HCT116 (cell line): ENCODE measurements around the gene SPSB3. TPM values are rescaled to one million over a fixed set of nuclear protein-coding genes. Genes with fewer than 3 reads are reported as not detected.

ENCODE experiments used
- ATAC-seq: fragments of 200-7000 bp; cut with Tn5 transposase; 2 replicates; pipeline ENCODE4 v1.9.1; 2020; ENCODE audit warnings: mild to moderate bottlenecking, moderate library complexity
- BruUV-seq: library from RNA; stranded (reverse); fragments of 400-500 nt; replicated peaks from 2 replicates; lab custom pipeline; 2021; lab: Mats Ljungman, UMichigan
- CTCF ChIA-PET: fragments of 300-600 bp; sonication (Branson Sonifier 250); formaldehyde crosslinking; loops from one replicate; lab custom pipeline; 2021; ENCODE audit warnings: antibody characterized with exemption; lab: Charles Lee
- POLR2A ChIA-PET: fragments of 300-600, 350-600 bp; sonication (Branson Sonifier 250); formaldehyde crosslinking; loops from one replicate; lab custom pipeline; 2021; ENCODE audit warnings: antibody characterized with exemption; lab: Charles Lee
- RAD21 ChIA-PET, 2 experiments: fragments of 300-600 bp; sonication (Branson Sonifier 250); formaldehyde crosslinking; loops; one replicate each; lab custom pipeline; 2023; ENCODE audit warnings: low total read pairs in 2 of 2; ENCODE audit not compliant: uncharacterized antibody in 2 of 2, unreplicated experiment in 2 of 2, low non-redundant PET in 1 of 2; lab: Charles Lee
- DNase-seq: peaks from one replicate; pipeline ENCODE4 v3.0.0-alpha.2; 2010; ENCODE audit warnings: low read depth, low spot score
- H2AFZ ChIP-seq: fragments of 200-600 bp; shearing (Covaris generic), sonication (generic); 2 replicates; pipeline ENCODE4 v1.6.1; 2017; ENCODE audit warnings: low read depth, mixed run types, mixed read lengths, antibody characterized with exemption, low read length; ENCODE audit not compliant: poor library complexity, severe bottlenecking
- H3K27ac ChIP-seq: 2 replicates; pipeline ENCODE4 v1.5.1; 2012; ENCODE audit warnings: low read depth, low read length
- H3K27me3 ChIP-seq: fragments of 200-600 bp; sonication (generic); 2 replicates; pipeline ENCODE4 v1.6.1; 2016; ENCODE audit warnings: mixed run types, low read length, mixed read lengths; ENCODE audit not compliant: insufficient read depth
- H3K36me3 ChIP-seq, 2 experiments: fragments of 200-500 bp in 1 of 2; fragments of 200-600 bp in 1 of 2; sonication (Bioruptor generic) in 1 of 2; sonication (generic) in 1 of 2; 2 replicates each; pipeline versions ENCODE4 v1.5.1 to v1.6.1; 2014 to 2016; ENCODE audit warnings: low read length in 2 of 2, inconsistent platforms in 1 of 2, mixed read lengths in 1 of 2, mixed run types in 1 of 2; ENCODE audit not compliant: insufficient read depth in 2 of 2, control insufficient read depth in 1 of 2
- H3K4me1 ChIP-seq, 2 experiments: fragments of 200-600 bp in 1 of 2; sonication (generic) in 1 of 2; 2 replicates each; pipeline versions ENCODE4 v1.5.1 to v1.6.1; 2012 to 2017; ENCODE audit warnings: low read length in 2 of 2, inconsistent platforms in 1 of 2, mild to moderate bottlenecking in 1 of 2, mixed read lengths in 1 of 2, mixed run types in 1 of 2, moderate library complexity in 1 of 2; ENCODE audit not compliant: insufficient read depth in 2 of 2, control insufficient read depth in 1 of 2
- H3K4me2 ChIP-seq: fragments of 200-600 bp; sonication (generic); 2 replicates; pipeline ENCODE4 v1.6.1; 2017; ENCODE audit warnings: mixed run types, low read length, mixed read lengths
- H3K4me3 ChIP-seq, 2 experiments: fragments of 200-600 bp in 1 of 2; sonication (generic) in 1 of 2; replicated peaks in 1 of 2; 2 replicates each; pipeline ENCODE4 v1.5.1; 2011 to 2016; ENCODE audit warnings: low read length in 2 of 2, control low read depth in 1 of 2, low read depth in 1 of 2, mild to moderate bottlenecking in 1 of 2, mixed read lengths in 1 of 2, mixed run types in 1 of 2
- H3K79me2 ChIP-seq: fragments of 200-600 bp; sonication (generic); 2 replicates; pipeline ENCODE4 v1.6.1; 2017; ENCODE audit warnings: mild to moderate bottlenecking, mixed run types, low read length, moderate library complexity, mixed read lengths; ENCODE audit not compliant: insufficient read depth
- H3K9ac ChIP-seq: fragments of 200-600 bp; sonication (generic); 2 replicates; pipeline ENCODE4 v1.6.1; 2016; ENCODE audit warnings: low read length, mixed read lengths
- H3K9me2 ChIP-seq: fragments of 200-600 bp; sonication (generic), shearing (Covaris generic); 2 replicates; pipeline ENCODE4 v1.6.1; 2017; ENCODE audit warnings: mixed run types, mild to moderate bottlenecking, moderate library complexity; ENCODE audit not compliant: insufficient read depth
- H3K9me3 ChIP-seq, 2 experiments: fragments of 200-500 bp in 1 of 2; fragments of 200-600 bp in 1 of 2; sonication (Bioruptor generic) in 1 of 2; sonication (generic) in 1 of 2; 2 replicates each; pipeline ENCODE4 v1.6.1; 2014 to 2017; ENCODE audit warnings: low read length in 2 of 2, mixed read lengths in 2 of 2, inconsistent platforms in 1 of 2, low read depth in 1 of 2, mild to moderate bottlenecking in 1 of 2, mixed run types in 1 of 2, moderate library complexity in 1 of 2; ENCODE audit not compliant: control insufficient read depth in 1 of 2, insufficient read depth in 1 of 2
- H4K20me1 ChIP-seq: fragments of 200-600 bp; sonication (generic), shearing (Covaris generic); 2 replicates; pipeline ENCODE4 v1.6.1; 2017; ENCODE audit warnings: mixed run types, mild to moderate bottlenecking, moderate library complexity; ENCODE audit not compliant: insufficient read depth
- CBX3 ChIP-seq: IDR thresholded peaks from 2 replicates; pipeline ENCODE4 v1.6.1; 2012; ENCODE audit warnings: low read depth
- EZH2phosphoT487 ChIP-seq: fragments of 200-600 bp; IDR thresholded peaks from 2 replicates; pipeline ENCODE4 v1.6.1; 2018; ENCODE audit warnings: antibody characterized with exemption, borderline replicate concordance
- JUND ChIP-seq: IDR thresholded peaks from 2 replicates; pipeline ENCODE4 v1.6.1; 2012
- POLR2AphosphoS5 ChIP-seq: IDR thresholded peaks from 2 replicates; pipeline ENCODE4 v1.6.1; 2011; ENCODE audit warnings: mild to moderate bottlenecking, low read depth, low read length, moderate library complexity
- SRF ChIP-seq: IDR thresholded peaks from 2 replicates; pipeline ENCODE4 v1.6.1; 2012; ENCODE audit warnings: low read depth
- YY1 ChIP-seq: IDR thresholded peaks from 2 replicates; pipeline ENCODE4 v1.6.1; 2011; ENCODE audit warnings: low read length, low read depth, moderate library complexity, mild to moderate bottlenecking; ENCODE audit not compliant: insufficient replicate concordance; ENCODE audit errors: extremely low read depth
- ZBTB33 ChIP-seq: IDR thresholded peaks from 2 replicates; pipeline ENCODE4 v1.6.1; 2011; ENCODE audit warnings: mild to moderate bottlenecking, low read length, moderate library complexity; ENCODE audit not compliant: insufficient replicate concordance; ENCODE audit errors: extremely low read depth
- ZFX ChIP-seq: fragments of 450-650 bp; IDR thresholded peaks from 2 replicates; pipeline ENCODE4 v1.6.1; 2017
- ZNF274 ChIP-seq: fragments of 200-500 bp; sonication (Bioruptor generic); IDR thresholded peaks from 2 replicates; pipeline ENCODE4 v1.6.1; 2014; ENCODE audit warnings: mild to moderate bottlenecking, low read depth, low read length, inconsistent platforms
- intact Hi-C: fragments of 100-400 bp; cut with micrococcal nuclease; formaldehyde crosslinking; loops from 2 replicates; pipeline ENCODE4 v1.10.0; 2022
- total RNA-seq: library from RNA; stranded (reverse); gene quantifications from one replicate; pipeline ENCODE4 v1.2.1, GENCODE V29; 2021; ENCODE audit not compliant: unreplicated experiment

Gene SPSB3
- total RNA-seq, 1 experiment from 2014 or later = 31.6 TPM

- peak; percentile 21 for TF ChIP-seq YY1
- TF ChIP-seq CBX3 = no peak
- TF ChIP-seq SRF = no peak
- TF ChIP-seq POLR2AphosphoS5 = peak; percentile 65
- TF ChIP-seq EZH2phosphoT487 = no peak
- no peak for TF ChIP-seq ZFX
- peak; percentile 8 for TF ChIP-seq ZBTB33
- TF ChIP-seq JUND = no peak
- no peak for TF ChIP-seq ZNF274
- Histone ChIP-seq H3K4me2 (peak overlapping the region; percentile 100), H2AFZ (no peak overlapping the region), H4K20me1 (peaks cover 5% of the 10 kb centered on the region; the same call in 1 of the 2 replicates), H3K9ac (peak overlapping the region; percentile 93), H3K4me3 (peak overlapping the region; percentile 88 to 97), H3K4me1 (peaks cover 14 to 29% of the 10 kb centered on the region in 2 experiments), H3K36me3 (peaks cover 0 to 8% of the 10 kb centered on the region in 2 experiments; a peak in 2 of 4 replicates), H3K9me3 (no peaks in the 10 kb centered on the region), H3K27me3 (no peaks in the 10 kb centered on the region), H3K79me2 (peaks cover 51% of the 10 kb centered on the region), H3K27ac (peak overlapping the region; percentile 95), H3K9me2 (no peaks in the 10 kb centered on the region)
- intact Hi-C loops = no loop called here
- ATAC-seq = peak; percentile 52
- TSS peak; percentile 38 for BruUV-seq
- ChIA-PET POLR2A (interaction anchor here (0.6 to 3.5 kb wide), 4 partner anchors 12 to 350 kb away, joined by 3 to 23 read pairs (median 3); partner anchors contain the start of genes JPT2, NUBP2, SPSB3 and UQCC4), RAD21 (no interaction called here), CTCF (interaction anchor here (1.4 kb wide), 1 partner anchor 65 kb away, joined by 4 read pairs; the partner anchor contains the start of gene MAPK8IP3)
- peak; percentile 62 for DNase-seq
Measured at GRCh38 chr16:1770328-1771187, 11.8 kb downstream of the SPSB3 start.
